HepG2 (cell line): ENCODE results near the gene UCN. TPM values are rescaled to one million over a fixed set of nuclear protein-coding genes. Genes with fewer than 3 reads are reported as not detected.

Experiments used
- ATAC-seq: fragments of 200-7000 bp; cut with Tn5 transposase; 3 replicates; pipeline ENCODE4 v1.9.1; 2020; ENCODE audit warnings: mild to moderate bottlenecking, moderate library complexity
- BruUV-seq: library from RNA; stranded (reverse); fragments of 400-500 nt; replicated peaks from 2 replicates; lab custom pipeline; 2021; lab: Mats Ljungman, UMichigan
- CTCF ChIA-PET: fragments of 300-600 bp; formaldehyde crosslinking; extraction: SDS; loops from one replicate; lab custom pipeline; 2021; ENCODE audit warnings: low total read pairs, inconsistent platforms, low intra/inter-chr PET ratio; lab: Yijun Ruan, JAX
- POLR2A ChIA-PET: fragments of 350-600 bp; sonication (Branson Sonifier 250); formaldehyde crosslinking; loops from one replicate; lab custom pipeline; 2020; ENCODE audit warnings: antibody characterized with exemption, inconsistent platforms; lab: Yijun Ruan, JAX
- DNase-seq: peaks from one replicate; pipeline ENCODE4 v3.0.0-alpha.2; 2015; ENCODE audit warnings: low spot score
- FAIRE-seq: peaks from 3 replicates; lab custom pipeline; 2011; peaks lifted over from hg19 to GRCh38; lab: Jason Lieb, UNC
- H2AFZ ChIP-seq: one replicate; pipeline ENCODE4 v1.6.1; 2011; ENCODE audit warnings: low read length, inconsistent platforms
- H3K27ac ChIP-seq: fragments of 300-600 bp; 3 replicates; pipeline ENCODE4 v1.8.0; 2011; ENCODE audit warnings: mixed run types, mild to moderate bottlenecking, mixed read lengths, low read length, inconsistent platforms; ENCODE audit not compliant: insufficient read depth; ENCODE audit errors: extremely low read length
- H3K27me3 ChIP-seq, 2 experiments: fragments of 200-600 bp in 1 of 2; 2 replicates in 1 of 2; 3 replicates in 1 of 2; pipeline versions ENCODE4 v1.6.0 to v1.8.0; 2011; ENCODE audit warnings: low read length in 2 of 2, mild to moderate bottlenecking in 2 of 2, moderate library complexity in 2 of 2, inconsistent platforms in 1 of 2; ENCODE audit not compliant: insufficient read depth in 2 of 2, control insufficient read depth in 1 of 2
- H3K36me3 ChIP-seq, 2 experiments: fragments of 200-600 bp in 1 of 2; replicated peaks in 1 of 2; 2 replicates in 1 of 2; 3 replicates in 1 of 2; pipeline versions ENCODE4 v1.5.1 to v1.8.0; 2011; ENCODE audit warnings: low read length in 2 of 2, inconsistent platforms in 1 of 2; ENCODE audit not compliant: insufficient read depth in 2 of 2, control insufficient read depth in 1 of 2
- H3K4me1 ChIP-seq: 2 replicates; pipeline ENCODE4 v1.5.1; 2012; ENCODE audit warnings: low read length, inconsistent platforms; ENCODE audit not compliant: insufficient read depth
- H3K4me2 ChIP-seq: 2 replicates; pipeline ENCODE4 v1.6.0; 2011; ENCODE audit warnings: low read depth, low read length, inconsistent platforms
- H3K4me3 ChIP-seq, 3 experiments: fragments of 200-600 bp in 1 of 3; sonication (generic), shearing (Covaris generic) in 1 of 3; replicated peaks in 1 of 3; 2 replicates each; pipeline ENCODE4 v1.5.1; 2011 to 2016; ENCODE audit warnings: low read length in 3 of 3, inconsistent platforms in 2 of 3, low read depth in 2 of 3, mild to moderate bottlenecking in 2 of 3, control low read depth in 1 of 3, mixed read lengths in 1 of 3; ENCODE audit not compliant: insufficient read depth in 1 of 3
- H3K79me2 ChIP-seq: one replicate; pipeline ENCODE4 v1.6.1; 2011; ENCODE audit warnings: low read length, inconsistent platforms; ENCODE audit not compliant: insufficient read depth
- H3K9ac ChIP-seq: 2 replicates; pipeline ENCODE4 v1.6.0; 2011; ENCODE audit warnings: mild to moderate bottlenecking, low read depth, low read length, inconsistent platforms; ENCODE audit not compliant: insufficient read depth
- H3K9me3 ChIP-seq: 2 replicates; pipeline ENCODE4 v1.5.1; 2012; ENCODE audit warnings: mild to moderate bottlenecking, low read length
- H4K20me1 ChIP-seq: 2 replicates; pipeline ENCODE4 v1.6.0; 2011; ENCODE audit warnings: inconsistent platforms, mild to moderate bottlenecking, low read length, moderate library complexity; ENCODE audit not compliant: insufficient read depth
- GATA4 ChIP-seq: sonication (generic); IDR thresholded peaks from 2 replicates; pipeline ENCODE4 v1.6.1; 2016; ENCODE audit warnings: antibody characterized with exemption, low read depth, borderline replicate concordance
- RORA ChIP-seq: sonication (generic); formaldehyde crosslinking; IDR thresholded peaks from 2 replicates; pipeline ENCODE4 v1.5.0; 2020; ENCODE audit warnings: mild to moderate bottlenecking, missing genetic modification reagents, moderate library complexity
- WGBS: methylation state at CpG from one replicate; pipeline ENCODE4 v1.1.6; 2017; ENCODE audit warnings: low lambda C conversion rate; 5-methylcytosine and 5-hydroxymethylcytosine counted together
- in situ Hi-C: cut with HindIII; loops from 2 replicates; pipeline ENCODE4 v1.10.0; 2017; ENCODE audit warnings: low pct_unique_long_range_greater_than_20kb; ENCODE audit not compliant: extremely low pct_ligation_motif_present
- intact Hi-C: fragments of 100-400 bp; cut with micrococcal nuclease; formaldehyde crosslinking; loops from one replicate; pipeline ENCODE4 v1.10.0; 2022; ENCODE audit not compliant: unreplicated experiment
- polyA plus RNA-seq, 8 experiments: library from polyadenylated mRNA; depleted of rRNA in 3 of 8; stranded (reverse) in 7 of 8; unstranded in 1 of 8; fragments of >200 nt; fragmentation: Illumina TruSeq in 4 of 8; extraction: Trizol in 4 of 8; gene quantifications; 2 replicates each; pipeline versions ENCODE4 v1.2.1 to v1.2.3, GENCODE V29; 2011 to 2016; ENCODE audit warnings: low read depth in 4 of 8, missing spikeins in 1 of 8, mixed read lengths in 1 of 8; ENCODE audit not compliant: insufficient read depth in 1 of 8
- total RNA-seq, 5 experiments: library from RNA; depleted of rRNA; stranded (reverse); fragments of >200 nt; fragmentation: Illumina TruSeq; extraction: Trizol; gene quantifications; 2 replicates each; pipeline ENCODE4 v1.2.3, GENCODE V29; 2016; ENCODE audit warnings: low read depth in 1 of 5
- TF ChIP-seq, protein P1 (sequence below): sonication (generic); formaldehyde crosslinking; IDR thresholded peaks from 2 replicates; pipeline ENCODE4 v1.4.0; 2020; ENCODE audit warnings: missing genetic modification reagents
- TF ChIP-seq, protein P2 (sequence below): sonication (generic); formaldehyde crosslinking; IDR thresholded peaks from 2 replicates; pipeline ENCODE4 v1.4.0; 2020; ENCODE audit warnings: missing genetic modification reagents

The UCN gene
- total and polyA plus RNA-seq, 2 of the 13 experiments (the other 11 are each of a cell fraction or from before 2014, with no cell fraction given): 1.2 to 2.3 TPM

DNA sequence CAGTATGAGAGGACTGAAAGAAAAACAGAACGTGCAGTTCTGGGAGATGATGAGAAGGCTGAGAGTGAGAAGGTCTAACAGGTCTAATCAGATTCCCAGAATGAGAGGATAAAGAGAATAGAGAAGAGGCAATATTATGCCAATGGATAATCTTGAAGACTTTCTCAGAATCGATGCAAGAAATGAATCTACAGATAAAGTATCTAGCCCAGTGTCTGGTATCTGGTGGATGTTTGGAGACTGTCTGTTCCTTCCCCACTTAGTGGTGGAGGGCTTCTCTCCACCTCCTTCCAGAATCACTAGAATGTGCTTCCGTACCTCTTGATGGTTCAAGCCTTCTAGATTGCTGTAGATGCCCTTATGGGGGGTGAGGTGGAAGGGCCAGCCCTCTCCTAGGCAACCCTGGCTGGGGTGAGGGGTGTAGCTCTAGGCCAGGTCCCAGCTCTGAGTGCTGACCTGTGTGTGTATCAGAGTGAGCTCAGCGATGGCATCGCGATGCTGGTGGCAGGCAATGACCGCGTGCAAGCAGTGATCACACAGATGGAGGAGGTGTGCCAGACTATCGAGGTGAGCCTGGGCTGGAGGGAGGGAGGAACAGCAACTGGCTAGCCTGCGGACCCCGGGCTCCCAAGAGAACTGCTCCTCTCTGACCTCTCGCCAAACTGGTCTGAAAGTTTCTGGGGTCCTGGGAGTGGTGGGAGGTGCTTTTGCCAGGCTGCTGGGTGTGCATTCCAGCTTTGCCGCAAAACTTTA is 3.6 kb downstream of the UCN start:
- DNase-seq: no peak
- H3K27ac ChIP-seq: no peak overlapping the region
- in situ Hi-C loops: no loop called here
- 51% methylated on average over 11 of the region's 13 CpGs for WGBS
- H3K9me3 ChIP-seq: no peaks in the 10 kb centered on the region
- no peak overlapping the region for H3K4me2 ChIP-seq
- H3K79me2 ChIP-seq: no peaks in the 10 kb centered on the region
- CTCF ChIA-PET: interaction anchor here (2.6 kb wide), 1 partner anchor 54 kb away, joined by 38 read pairs; no protein-coding TSS in a partner anchor
- no peak overlapping the region for H2AFZ ChIP-seq
- TF ChIP-seq GATA4: no peak
- TF ChIP-seq, protein P1, sequence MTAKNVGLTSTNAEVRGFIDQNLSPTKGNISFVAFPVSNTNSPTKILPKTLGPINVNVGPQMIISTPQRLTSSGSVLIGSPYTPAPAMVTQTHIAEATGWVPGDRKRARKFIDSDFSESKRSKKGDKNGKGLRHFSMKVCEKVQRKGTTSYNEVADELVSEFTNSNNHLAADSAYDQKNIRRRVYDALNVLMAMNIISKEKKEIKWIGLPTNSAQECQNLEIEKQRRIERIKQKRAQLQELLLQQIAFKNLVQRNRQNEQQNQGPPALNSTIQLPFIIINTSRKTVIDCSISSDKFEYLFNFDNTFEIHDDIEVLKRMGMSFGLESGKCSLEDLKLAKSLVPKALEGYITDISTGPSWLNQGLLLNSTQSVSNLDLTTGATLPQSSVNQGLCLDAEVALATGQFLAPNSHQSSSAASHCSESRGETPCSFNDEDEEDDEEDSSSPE (CRISPR knock-in tag): no peak
- TF ChIP-seq, protein P2, sequence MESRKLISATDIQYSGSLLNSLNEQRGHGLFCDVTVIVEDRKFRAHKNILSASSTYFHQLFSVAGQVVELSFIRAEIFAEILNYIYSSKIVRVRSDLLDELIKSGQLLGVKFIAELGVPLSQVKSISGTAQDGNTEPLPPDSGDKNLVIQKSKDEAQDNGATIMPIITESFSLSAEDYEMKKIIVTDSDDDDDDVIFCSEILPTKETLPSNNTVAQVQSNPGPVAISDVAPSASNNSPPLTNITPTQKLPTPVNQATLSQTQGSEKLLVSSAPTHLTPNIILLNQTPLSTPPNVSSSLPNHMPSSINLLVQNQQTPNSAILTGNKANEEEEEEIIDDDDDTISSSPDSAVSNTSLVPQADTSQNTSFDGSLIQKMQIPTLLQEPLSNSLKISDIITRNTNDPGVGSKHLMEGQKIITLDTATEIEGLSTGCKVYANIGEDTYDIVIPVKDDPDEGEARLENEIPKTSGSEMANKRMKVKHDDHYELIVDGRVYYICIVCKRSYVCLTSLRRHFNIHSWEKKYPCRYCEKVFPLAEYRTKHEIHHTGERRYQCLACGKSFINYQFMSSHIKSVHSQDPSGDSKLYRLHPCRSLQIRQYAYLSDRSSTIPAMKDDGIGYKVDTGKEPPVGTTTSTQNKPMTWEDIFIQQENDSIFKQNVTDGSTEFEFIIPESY (CRISPR knock-in tag): peak; percentile 59; the same call in 1 of the 2 replicates
- no peak for TF ChIP-seq RORA (CRISPR knock-in tag)
- TF ChIP-seq, all 625 proteins: peak for 1
- no peaks in the 10 kb centered on the region; a peak in 2 of 5 replicates for H3K36me3 ChIP-seq
- peaks cover 20% of the 10 kb centered on the region for H3K4me1 ChIP-seq
- intact Hi-C loops: no loop called here
- no TSS peak for BruUV-seq
- H3K27me3 ChIP-seq: peaks cover 0 to 5% of the 10 kb centered on the region in 2 experiments; a peak in 3 of 5 replicates
- H3K9ac ChIP-seq: no peak overlapping the region
- POLR2A ChIA-PET: interaction anchor here (0.7 to 1.1 kb wide), 2 partner anchors 16 to 52 kb away, joined by 3 read pairs; partner anchors contain the start of gene GTF3C2
- FAIRE-seq (no peak), ATAC-seq (peak; percentile 9; the same call in 2 of the 3 replicates)
- H4K20me1 ChIP-seq: no peaks in the 10 kb centered on the region
- H3K4me3 ChIP-seq: no peak overlapping the region
